HG03571 (cell line): Measurements from ENCODE around the gene NADK.
"Not testable (repeated sequence)": the region's sequence is repeated elsewhere in the genome, so short reads cannot be mapped to it uniquely, and the experiment has no call there.

Experiments
- ATAC-seq: cut with Tn5 transposase; IDR thresholded peaks from one replicate; pipeline ENCODE4 v1.9.1; 2021; ENCODE audit not compliant: unreplicated experiment

Gene NADK

DNA sequence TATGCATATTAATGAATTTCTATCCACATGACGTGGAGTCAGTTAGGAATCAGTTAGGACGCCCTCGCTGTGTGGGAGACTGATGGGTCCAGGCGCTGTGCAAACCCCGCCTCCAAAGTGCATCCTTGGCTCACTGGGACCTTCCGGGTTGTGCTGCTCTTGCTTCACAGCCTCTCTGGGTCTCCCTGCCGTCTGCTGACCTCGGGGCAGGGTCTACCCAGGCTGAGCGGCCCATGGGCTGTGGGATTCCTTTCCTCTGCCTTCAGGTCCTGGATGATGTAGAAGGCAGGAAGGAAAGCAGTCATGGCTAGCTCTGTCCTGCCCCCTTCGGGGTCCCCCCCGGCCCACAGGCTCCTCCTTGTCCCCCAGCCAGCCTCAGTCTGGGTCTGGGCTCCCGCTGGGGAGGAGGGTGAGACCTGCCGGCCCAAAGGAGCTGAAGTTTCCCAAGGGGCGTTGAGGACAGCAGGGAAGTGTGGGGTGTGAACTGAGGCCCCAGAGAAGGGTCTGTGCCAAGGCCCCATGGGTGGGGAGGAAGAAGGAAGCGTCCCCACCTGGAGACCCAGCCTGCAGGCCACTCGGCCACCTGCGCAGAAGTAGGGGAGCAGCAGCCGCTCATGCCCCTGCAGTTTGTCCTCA lies 29.5 kb downstream of the NADK start:
- ATAC-seq: no peak

DNA sequence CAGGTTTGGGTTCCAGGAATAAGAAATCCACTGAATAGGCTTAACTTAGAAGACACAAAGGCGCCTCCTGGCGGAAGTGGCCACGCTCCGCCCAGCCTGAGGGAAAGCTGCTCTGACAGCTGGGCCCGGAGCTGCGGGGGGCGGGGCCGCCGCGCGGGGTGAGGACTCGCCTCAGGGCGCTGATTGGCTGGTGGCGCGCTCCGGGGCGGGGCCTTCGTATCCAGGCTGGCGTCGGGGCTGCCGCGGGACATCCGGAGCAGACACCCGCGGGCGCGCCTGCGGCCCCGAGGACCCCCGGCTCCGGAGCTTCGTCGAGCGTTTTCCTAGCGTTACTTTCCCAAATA lies 31.7 kb downstream of the NADK start:
- peak; percentile 81 for ATAC-seq

DNA sequence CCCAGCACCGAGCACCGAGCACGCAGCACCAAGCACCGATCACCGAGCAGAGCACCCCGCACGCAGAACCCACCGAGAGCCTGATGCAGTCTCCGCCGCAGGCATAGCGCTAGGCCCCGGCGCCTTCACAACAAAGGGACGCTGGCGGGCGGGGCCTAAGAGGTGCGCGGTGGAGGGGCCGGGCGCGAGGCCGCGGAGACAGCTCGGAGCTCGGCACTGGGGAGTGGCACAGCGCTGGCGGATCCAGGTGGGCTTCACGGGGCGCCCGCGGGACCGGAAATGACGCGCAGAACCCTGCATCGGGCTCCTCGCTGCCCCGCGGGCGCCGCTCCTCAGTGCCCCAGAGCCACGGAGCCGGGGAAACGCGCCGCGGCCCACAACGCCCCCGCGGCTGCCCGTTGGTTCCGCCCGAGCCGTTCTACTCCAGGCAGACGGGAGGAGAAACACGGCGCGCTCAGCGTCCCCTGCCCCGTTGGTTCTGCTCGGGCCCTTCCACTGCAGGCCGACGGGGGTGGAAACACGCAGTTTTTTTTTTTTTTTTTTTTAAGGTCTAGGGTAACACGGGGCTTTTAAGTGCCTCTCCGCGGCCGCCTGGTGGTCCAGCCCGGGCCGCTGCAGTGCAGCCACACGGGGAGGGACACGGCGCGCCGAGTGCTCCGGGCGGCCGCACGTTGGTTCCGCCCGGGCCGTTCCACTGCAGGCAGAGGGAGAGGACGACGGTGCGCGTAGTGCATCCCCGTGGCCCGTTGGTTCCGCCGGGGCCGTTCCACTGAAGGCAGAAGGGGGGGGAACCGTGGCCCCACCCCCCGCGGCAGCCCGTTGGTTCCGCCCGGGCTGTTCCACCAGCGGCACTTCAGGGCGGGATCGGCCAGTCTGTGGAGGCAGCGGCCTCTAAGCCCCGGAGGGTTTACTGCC lies 32.4 kb downstream of the NADK start:
- ATAC-seq: peak; percentile 67

DNA sequence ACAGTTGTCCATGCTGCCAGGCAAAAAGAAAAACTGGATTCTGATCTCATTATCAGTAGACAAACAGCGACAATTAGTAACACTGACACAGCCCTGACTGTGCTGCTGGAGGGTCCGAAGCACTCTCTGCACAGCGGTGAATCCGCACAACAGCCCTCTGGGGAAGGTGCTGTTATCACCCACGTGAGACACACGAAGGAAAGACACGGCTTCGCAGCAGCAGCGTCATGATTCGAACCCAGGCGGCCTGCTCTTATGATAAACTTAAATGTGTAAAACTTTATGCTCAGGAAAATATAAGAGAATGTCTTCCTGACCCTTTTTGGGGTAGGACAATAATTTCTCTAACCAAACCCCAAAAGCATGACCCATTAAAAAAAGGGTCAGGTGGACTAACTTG lies 35.7 kb downstream of the NADK start:
- ATAC-seq: not testable (repeated sequence)

DNA sequence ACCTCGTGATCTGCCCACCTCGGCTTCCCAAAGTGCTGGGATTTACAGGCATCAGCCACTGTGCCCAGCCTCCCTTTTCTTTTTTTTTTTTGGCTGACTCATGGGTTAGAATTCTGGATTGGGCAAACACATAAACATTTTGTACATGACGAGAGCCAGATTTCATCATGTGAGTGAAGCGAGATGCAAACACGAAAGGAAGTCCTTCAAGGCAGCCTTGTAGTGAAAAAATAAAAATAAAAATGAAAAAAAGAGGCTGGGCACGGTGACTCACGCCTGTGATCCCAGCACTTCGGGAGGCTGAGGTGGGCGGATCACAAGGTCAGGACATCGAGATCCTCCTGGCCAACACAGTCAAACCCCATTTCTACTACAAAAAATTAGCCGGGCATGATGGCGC lies 37.3 kb downstream of the NADK start:
- not testable (repeated sequence) for ATAC-seq

DNA sequence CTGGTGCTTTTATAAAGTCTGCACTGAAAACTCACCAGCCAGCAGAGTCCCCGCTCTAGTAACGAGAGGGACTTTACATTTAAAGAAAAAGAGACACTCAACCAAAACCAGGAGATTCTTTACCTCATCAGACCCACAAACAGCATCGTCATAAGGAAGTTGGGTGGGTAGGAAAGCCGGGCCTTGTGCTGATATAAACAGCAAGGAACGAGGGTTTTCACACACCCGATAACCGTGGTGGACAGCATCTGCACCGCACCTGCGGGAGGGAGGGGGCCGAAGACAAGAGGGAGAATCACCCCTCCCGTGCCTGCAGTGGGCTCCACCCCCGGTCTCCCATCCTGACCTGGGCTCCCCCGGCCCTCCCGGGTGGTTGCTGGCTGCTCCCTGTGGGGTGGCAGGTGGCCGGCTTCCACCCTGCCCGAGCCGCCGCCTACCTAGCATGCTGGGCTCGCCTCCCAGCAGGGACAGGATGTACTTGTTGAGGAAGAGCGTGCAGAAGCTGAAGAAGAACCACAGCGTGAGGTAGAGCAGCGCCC lies 39.4 kb downstream of the NADK start:
- ATAC-seq: peak; percentile 37

DNA sequence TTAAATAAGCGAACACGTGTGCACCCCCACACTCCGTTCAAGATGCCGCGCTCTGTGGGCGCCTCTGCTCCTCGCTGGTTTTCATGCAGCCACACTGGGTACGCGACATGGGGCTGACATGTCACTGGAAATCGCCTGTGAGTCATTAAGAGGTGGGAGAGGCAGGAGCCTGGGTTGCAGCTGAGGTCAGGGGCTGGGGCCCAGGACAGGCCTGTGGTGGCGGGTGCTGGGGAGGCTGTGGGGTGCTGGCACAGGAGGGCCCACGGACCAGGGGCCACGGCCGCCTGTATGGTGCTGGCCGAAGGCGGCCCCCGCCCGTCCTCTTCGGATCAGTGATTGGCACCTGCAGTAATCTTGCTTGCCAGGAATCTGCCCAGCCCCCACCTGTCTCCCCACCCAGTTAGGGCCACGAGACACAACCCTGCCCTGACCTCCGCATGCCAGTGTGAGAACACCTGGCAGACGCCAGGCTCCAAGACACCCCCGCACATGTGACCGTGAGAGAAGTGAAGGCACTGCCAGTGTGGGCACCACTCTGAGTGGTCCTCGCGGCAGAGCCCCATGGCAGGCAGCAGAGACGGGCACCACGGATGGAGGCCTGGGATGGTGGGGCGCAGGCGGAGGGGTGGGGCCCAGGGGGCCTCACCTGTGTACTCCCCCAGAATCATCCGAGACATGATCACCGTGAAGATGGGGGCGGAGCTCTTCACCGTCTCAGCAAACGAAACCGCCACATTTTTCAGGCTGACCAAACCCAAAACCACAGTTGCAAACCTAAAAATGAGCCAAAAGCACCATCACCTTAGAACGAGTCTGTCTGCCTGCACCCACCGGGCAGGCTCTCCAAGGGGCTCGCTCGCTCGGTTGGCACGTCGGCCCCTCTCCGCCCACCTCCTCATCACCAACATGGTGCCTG lies 40.3 kb downstream of the NADK start:
- peak; percentile 43 for ATAC-seq

DNA sequence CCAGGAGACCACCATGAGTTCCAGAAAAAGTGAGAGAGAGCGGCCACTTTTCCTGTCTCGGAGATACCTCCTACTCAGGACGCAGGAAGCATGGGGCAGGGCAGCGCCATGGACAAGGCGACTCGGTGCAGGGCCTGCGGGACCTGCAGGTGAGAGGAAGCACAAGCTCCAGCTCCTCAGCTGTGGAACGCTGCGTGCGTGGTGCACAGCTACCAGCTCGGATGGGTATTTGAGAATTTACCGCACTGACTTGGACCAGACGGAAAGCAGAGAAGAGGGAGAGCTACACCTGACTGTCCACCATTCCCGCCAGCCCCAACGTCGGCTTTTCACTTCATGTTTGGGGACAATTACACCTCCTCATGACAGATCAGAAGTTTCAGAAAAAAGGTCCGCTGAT lies 45.9 kb downstream of the NADK start:
- no peak for ATAC-seq

DNA sequence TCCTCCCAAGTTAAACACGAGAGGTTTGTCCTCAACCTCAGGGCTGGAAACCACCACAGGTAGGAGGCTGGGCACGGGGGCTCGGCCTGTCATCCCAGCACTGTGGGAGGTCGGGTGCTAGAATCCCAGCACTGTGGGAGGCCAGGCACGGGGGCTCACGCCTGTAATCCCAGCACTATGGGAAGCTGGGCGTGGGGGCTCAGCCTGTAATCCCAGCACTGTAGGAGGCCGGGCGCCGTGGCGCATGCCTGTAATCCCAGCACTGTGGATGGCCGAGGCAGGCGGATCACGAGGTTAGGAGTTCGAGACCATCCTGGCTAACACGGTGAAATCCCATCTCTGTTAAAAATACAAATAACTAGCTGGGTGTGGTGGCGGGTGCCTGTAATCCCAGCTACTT lies 47.4 kb downstream of the NADK start:
- ATAC-seq: no peak

DNA sequence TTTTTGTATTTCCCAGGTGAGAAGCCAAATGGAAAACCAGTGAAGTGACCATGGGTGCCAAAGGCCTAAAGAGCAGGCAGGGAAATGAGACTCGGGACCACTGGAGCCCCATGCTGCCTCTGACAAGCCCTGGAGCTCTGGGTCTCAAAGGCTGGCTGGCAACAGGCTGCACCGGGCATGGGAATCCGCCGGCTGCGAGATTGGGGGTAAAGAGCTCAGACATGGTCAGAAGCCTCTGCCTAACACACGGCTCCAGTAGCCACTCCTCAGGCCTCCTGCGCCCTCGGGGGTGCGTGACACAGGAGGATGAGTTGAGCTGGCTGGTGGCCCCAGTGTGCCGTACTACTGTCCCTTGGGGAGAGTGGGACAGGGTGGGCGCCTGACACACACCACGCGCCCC lies 48.0 kb downstream of the NADK start:
- not testable (repeated sequence) for ATAC-seq

DNA sequence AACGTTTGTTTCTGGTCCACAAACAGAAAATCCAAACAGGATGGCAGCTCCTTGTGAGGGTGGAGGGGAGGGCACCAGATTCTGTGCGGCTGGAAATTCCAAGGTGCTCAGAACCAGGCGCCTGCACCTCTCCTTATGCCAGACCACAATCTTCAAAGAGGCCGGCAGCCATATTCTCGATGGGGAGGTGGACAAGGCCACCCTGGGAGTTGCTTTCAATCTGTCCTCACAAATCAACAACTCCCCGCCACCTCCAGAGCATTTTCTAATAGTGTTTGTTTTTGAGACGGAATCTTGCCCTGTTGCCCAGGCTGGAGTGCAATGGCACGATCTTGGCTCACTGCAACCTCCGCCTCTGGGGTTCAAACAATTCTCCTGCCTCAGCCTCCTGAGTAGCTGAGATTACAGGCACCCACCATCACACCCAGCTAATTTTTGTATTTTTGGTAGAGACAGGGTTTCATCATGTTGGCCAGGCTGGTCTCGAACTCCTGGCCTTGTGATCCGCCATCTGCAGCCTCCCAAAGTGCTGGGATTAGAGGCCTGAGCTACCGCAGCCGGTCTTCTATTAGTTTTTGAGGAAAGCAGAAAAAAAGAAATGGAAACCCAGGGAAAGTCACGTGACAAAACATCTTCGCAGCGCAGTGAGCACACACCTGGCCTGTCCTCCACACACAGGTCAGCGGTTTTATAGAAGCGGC lies 49.0 kb downstream of the NADK start:
- not testable (repeated sequence) for ATAC-seq

DNA sequence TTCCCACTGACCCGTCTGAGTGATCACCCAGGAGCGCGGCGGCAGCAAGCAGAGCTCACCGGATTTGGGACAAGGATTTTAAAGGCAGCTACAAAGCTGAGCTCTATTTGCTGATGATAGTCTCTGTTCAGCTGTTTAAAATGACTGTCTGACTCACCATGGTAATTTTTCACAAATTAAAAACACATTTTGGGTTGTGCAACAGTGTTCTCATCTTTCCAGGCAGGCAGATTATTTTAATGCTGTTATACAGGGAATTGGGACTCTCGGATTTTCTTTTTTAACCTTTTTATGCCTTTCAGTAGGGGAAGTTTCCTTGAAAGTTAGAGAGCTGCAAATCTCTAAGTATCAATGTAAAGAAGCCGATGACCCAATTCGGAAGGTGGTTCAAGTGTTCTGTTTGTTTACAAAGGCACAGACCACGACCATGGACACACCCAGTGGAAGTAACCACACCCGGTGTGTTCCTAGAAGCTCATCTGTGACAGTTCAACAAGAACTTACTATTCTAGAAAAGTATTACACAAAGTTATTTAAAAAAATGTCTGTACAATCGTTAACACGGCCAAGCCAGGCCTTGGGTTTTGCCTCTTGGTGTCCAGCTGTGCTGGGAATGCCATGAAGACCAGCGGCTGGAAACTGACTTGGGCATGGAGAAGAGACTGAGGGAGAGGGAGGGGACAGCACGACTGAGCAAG lies 49.8 kb downstream of the NADK start:
- ATAC-seq: not testable (repeated sequence)

DNA sequence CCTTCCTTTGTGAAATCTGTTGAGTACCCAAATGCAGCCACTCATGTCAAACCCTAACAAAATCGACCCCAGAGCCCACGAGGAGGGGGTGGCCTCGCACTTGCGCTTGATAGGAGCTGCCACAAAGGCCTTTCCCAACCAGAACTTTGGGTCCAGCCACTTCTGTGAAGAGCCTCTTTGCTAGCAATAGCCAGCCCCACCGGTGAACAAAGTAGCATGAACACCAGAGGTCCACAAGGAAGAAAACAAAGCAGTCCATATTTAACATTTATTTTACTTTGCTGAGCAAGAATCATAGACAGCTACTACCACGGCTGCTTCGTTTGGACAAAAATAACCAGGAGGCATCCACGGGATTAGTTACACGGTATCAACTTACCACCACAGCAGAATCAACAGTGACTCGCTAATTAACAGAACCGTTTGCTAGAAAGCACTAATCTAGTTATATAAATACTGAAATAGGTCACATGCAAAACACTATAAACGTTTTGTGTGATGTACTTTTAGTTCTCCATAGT lies 51.1 kb downstream of the NADK start:
- not testable (repeated sequence) for ATAC-seq

DNA sequence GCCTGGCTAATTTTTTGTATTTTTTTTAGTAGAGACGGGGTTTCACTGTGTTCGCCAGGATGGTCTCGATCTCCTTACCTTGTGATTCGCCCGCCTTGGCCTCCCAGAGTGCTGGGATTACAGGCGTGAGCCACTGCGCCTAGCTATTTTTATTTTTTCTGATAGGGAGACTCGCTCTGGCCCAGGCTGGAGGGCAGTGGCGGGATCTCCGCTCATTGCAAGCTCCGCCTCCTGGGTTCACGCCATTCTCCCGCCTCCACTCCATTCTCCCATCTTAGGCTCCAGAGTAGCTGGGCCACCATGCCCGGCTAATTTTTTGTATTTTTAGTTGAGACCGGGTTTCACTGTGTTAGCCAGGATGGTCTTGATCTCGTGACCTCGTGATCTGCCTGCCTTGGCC lies 52.2 kb downstream of the NADK start:
- not testable (repeated sequence) for ATAC-seq

DNA sequence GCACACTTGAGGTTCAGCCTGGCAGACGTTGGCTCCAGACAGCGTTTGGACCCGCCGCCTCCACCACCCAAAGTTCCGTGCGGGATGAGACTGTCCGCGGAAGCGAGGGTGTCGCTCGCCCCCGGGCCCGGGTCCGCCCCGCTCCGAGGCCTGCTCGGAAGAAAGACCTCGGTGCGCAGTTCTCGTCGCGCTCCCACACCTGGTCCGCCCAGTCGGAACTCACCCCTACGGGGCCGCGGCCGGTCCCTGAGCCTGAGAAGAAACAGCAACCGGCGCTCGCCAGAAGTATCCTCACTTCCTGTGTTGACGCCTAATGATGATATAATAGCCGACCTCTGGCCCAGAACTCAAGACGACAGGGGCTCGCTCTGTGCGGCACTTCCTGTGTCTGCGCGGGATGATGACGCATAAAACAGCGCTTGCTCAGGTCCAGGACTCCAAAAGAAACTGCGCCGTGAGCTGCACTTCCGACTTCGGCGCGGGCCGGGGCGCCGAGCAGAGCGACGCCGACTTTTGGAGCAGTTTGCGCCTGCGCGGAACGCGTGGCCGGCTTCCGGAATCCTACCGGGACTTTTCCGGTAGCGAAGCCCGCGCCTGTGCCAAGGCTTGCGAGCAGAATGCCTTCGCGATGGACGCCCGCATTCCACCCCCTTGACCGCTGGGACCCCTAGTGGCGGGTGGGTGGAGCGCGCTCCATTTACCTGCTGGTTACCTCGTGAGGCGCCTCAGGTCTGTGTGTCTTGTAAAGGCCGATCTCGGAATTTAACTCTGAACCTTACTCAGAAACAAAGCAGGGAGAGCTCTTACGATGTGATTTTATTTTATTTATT lies 54.0 kb downstream of the NADK start, which contains the start of gene CDK11A:
Gene CDK11A (minus strand): TSS at position 323 of the 830 bp plus-strand sequence. CDS start 1,539 bp downstream, outside the sequence.
- ATAC-seq: peak; percentile 81

DNA sequence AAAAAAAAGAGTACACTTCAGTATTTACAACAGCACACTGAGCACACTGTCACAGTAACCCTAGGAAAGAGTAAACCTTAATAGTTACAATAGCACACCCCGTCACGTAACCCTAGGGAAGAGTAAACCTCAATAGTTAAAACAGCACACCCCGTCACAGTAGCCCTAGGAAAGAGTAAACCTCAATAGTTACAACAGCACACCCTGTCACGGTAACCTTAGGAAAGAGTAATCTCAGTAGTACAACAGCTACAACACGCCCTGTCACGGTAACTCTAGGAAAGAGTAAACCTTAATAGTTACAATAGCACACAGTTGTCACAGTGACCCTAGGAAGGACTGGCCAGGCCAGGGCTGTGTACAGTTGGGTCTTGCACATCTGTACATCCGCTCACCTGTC lies 57.1 kb downstream of the NADK start:
- ATAC-seq: no peak

DNA sequence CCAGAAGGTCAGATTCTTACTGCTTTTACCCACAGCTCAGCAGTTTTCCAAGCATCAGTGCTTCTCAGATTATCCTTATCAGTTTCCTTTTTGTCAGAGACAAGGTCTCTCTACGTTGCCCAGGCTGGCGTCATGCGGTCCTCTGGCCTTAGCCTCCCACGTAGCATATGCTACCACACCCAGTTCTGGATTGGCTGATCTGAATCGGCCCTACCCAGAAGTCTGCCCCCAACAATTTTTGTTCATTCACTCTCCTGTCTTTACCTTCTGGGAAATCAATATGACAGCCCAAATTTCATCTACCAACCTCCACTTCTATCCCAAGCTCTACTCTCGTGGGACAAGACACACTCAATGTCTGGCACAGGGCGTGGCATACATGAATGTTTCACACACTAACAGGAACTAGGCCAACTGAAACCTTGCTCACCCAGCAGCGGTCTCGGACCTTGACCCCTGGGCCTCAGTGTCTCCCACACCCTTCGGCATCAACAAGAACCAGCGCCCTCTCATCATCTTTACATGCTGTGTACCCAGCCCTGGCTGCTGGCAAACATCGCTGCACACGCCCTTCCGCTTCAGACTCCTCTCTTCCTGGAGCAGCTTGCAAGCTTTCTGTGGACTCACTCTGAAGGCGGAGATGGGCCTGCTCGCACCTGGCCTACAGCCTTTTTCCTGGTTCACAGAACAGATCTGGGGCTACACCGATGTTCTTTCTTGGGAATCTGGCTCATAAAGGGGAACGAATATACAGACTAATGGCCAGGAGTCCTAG lies 63.0 kb downstream of the NADK start:
- not testable (repeated sequence) for ATAC-seq

DNA sequence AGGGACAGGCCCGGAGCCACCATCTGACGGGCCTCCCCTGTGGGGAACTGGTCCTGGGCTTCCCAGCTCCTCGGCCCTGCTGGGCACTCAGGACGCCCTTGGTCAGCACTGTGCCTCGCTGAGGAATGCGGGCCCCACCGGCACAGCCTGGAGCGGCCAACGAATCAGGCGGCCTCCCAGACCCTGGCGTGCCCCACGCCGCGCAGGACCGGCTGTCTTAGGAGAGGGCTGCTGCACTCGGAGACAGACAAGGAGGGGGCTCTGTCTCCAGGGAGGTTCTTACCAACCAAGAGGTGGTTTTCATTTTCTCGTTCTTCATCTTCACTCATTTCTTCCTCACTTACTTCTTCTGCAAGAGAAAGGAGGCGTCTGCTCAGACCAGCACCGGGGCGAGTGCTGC lies 70.4 kb downstream of the NADK start:
- ATAC-seq: not testable (repeated sequence)
